Measurements from ENCODE around the gene KCTD8. TPM values are rescaled to one million over a fixed set of nuclear protein-coding genes. Genes with fewer than 3 reads are reported as not detected.

Gene KCTD8
- total RNA-seq (2022; extraction: Qiagen RNA extraction; ENCODE audit: low read depth): not detected in 5 replicates

DNA sequence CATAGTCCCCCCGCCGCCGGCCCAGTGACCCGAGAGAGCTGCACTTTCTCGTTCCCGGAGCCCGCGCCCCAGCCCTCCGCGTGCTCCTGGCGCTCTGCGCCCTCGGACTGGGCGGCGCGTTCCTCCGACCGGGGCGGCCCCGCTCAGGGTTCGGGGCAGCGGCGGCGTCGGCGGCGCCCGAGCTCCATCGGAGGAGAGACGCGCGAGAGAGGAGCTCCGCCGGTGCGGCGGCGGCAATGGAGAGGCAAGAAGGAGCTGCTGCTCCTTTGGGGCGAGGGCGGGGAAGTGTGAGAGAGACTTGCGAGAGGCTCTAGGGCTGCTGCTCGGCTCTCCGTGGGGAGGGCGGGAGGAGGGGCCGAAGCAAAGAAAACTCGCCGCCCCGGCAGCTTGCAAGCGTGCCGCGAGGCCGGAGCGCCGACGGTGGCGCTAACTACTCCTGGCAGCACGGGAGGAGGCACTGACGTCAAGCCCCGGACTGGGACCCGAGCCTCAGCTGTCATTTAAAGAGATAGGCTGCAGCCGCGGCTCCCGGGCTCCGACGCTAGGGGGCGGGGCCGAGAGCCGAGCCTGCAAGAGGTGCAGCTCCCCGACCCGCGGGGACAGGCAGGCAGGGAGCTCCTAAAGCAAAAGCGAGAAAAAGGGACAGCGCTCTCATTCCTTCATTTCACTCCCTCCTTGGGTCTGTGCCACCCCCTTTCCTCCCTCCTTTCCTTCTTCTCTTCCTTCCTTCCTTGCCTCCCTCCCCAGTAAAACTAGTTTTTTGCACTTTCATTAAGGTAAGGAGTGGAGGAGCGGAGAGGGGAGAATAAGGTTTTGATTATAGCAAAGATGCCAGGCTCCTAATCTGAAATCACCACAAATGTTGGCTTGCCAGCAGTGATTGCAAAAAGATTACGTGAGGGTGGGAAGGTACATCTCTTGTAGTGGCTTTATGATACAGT is at the start of gene KCTD8:
Gene KCTD8 (minus strand): TSS at position 289 of the 941 bp plus-strand sequence.

Other genes with a start within 250 kb of the KCTD8 start
- gene YIPF7, start 202.8 kb upstream of the KCTD8 start, total RNA-seq (2022; extraction: Qiagen RNA extraction; ENCODE audit: low read depth): not detected in 5 replicates
- gene GUF1, start 229.6 kb upstream of the KCTD8 start, total RNA-seq (2022; extraction: Qiagen RNA extraction; ENCODE audit: low read depth): 8.4 to 10.9 TPM (median 9.0 TPM) in 5 replicates